Activated T-cell treated with anti-CD3 and anti-CD28 coated beads for 4 hours (primary cell): ENCODE results near the gene ZNF664.
A peak's percentile ranks its signal among the peaks of the same experiment; 100 is the strongest.

Experiments
- DNase-seq: peaks from one replicate; pipeline ENCODE4 v3.0.0-alpha.2; 2020

ZNF664 gene

DNA sequence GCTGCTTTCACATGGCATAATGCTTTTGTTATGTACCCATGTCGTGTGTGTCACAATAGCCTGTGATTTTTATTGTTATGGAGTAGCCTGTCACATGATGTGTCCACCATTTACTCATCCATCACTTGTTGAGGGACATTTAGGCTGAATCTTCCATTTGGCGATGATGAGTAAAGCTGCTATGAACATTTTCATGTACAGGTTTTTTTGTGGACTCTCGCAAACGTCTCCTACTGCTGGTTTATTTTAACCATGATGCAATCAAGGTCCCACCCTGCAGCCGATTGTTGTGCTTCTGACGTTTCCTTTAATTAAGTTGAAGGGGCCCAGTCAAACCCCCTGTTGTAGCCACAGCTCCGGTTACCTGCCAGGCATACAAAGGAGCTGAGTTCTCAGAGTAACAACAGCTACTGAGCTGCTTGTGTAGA is 63.2 kb downstream of the ZNF664 start:
- no peak for DNase-seq

DNA sequence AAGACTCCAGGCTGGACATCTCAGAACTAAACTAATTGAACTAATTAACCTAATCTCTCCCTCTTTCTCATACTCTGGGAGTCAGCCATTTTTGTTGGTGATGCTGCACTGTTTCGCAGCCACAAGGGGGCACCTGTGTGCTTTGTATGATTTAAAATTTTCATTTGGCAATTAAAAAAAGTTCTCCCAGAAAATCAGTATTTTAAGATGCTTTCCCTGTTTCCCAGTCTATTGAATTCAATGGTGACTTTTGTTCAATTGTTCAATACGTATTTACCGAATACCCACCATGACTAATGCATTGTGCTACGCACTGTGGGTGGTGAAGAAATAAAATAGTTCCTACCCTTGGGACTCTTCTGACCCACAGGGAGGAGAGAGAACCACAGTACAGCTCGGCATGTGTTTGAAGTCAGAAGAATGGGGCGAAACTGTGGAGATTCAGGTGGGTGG is 63.7 kb downstream of the ZNF664 start:
- DNase-seq = peak; percentile 28

DNA sequence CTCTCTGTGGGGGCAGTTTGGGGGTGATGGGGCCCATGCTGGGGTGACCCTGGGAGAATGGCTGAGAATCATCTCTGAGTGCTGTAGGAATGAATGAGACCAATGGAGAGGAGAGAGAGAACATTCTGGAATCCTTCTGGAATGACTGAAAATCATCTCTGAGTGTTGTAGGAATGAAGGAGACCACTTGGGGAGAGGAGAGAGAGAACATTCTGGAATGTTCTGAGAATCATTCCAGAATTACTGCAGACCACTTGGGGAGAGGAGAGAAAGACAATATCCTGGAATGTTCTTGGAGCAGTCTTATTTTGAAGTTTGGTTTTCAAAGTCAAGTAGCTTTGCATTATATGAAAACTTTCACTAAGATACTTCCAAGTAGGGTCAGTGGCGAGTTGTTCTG is 64.3 kb downstream of the ZNF664 start:
- no peak for DNase-seq

DNA sequence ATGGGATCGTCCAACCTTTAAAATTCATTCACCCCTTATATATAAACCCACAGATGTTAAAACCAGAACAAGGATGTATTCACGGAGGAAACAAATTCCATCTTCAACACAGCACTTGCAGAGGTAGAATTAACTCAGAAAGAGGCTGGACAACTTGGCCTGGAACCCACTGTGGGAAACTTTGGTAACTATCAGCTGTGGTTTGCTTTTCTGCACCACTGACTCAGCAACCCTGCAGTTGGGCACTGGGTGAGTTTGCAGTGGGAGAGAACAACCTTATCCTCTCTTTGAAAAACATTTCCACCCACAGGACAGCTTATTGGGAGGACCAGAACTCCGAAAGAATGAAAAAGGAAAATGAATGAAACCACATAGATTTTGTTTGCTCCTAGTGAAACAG is 66.3 kb downstream of the ZNF664 start:
- DNase-seq = no peak

DNA sequence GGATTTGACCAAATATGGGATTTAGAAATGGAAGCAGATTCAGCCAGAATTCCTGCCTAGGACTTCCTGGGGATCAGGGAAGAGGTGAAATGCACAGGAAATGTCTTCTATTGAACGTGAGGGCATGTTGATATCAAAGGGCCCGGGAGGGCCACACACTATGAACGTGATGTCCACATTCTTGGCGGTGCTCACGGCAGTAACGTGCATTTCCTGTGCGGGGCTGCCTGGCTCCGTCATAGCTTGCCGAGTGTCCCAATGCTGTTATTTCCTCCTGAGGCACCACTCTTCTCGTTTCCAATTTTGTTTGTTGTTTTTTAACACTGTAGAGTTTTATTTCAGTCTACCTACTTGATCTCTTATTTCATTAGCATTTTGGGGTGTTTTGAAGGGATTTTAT is 67.3 kb downstream of the ZNF664 start:
- no peak for DNase-seq

DNA sequence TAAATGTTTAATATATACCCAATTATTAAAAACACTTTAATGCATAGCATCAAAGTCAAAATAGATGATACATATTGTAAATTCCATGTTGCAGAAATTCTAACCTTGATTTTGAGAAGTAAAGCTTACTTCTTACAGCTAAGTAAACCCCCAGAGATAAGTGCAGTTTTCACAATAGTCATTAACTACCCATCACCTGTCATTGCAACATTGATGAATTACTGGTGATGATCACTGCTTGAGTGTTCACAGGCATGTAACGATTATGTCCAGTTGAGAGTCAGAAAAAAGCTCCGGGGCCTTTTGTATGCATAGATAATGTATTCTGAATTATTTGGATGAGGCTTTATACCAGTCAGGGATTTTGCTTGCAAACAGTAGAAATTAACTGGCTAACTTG is 67.7 kb downstream of the ZNF664 start:
- no peak for DNase-seq

DNA sequence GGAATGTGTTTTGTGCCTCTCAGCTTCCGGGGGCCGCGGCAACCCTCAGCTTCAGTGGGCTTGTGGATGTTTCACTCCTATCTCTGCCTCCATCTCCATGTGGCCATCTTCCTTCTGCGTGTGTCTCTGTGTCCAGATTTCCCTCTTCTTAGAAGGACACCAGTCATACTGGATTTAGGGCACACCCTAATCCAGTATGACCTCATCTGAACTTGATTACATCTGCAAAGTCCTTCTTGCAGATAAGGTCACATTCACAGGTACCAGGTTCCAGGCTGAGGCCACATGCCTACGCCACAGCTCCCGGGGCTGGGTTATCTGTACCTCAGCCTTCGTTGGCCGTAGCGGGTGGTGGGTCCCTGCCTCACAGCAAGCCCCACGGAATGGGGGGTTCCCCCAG is 68.9 kb downstream of the ZNF664 start:
- no peak for DNase-seq

DNA sequence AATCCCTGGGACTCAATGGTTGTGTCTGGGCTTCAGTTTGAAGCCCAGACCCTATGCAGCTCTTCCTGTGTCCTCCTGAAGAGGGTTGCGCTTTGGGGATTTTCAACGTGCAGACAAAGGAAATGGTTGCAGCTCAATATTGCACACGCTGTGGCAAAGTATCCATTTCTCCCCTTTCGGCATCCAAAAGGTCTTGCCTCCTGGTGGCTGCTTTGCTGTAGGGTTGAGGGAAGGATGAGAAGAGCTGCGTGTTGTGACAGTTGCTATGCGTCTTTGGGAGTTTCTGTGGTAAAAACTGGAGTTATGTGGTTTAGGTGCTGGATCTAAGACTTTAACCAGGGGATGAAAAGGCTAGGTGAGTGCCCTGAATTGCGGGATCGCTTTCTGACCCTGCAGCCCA is 71.0 kb downstream of the ZNF664 start:
- DNase-seq = no peak

DNA sequence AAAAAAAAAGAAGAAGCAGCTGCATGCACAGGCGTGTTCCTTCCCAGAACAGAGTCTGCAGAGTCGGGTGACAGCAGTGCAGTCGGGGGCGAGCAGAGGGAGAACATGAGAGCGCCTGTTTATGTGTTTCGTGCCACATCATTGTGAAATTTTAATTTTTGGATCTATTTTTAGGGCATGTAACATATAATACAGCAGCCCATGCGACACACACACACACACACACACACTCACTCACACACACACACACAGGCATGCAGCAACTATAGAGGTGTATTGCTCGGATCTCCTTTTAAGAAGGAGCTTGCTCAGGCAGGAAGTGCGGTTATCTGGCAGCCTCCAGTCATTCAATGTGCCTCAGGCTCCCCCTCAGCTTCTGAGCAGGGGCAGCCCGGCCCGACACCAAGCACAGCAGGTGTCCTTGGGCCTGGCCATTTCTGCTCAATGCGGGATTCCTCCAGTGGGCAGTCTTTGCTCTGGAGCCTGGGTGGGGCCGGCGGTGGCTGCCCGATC is 71.8 kb downstream of the ZNF664 start:
- DNase-seq = no peak

DNA sequence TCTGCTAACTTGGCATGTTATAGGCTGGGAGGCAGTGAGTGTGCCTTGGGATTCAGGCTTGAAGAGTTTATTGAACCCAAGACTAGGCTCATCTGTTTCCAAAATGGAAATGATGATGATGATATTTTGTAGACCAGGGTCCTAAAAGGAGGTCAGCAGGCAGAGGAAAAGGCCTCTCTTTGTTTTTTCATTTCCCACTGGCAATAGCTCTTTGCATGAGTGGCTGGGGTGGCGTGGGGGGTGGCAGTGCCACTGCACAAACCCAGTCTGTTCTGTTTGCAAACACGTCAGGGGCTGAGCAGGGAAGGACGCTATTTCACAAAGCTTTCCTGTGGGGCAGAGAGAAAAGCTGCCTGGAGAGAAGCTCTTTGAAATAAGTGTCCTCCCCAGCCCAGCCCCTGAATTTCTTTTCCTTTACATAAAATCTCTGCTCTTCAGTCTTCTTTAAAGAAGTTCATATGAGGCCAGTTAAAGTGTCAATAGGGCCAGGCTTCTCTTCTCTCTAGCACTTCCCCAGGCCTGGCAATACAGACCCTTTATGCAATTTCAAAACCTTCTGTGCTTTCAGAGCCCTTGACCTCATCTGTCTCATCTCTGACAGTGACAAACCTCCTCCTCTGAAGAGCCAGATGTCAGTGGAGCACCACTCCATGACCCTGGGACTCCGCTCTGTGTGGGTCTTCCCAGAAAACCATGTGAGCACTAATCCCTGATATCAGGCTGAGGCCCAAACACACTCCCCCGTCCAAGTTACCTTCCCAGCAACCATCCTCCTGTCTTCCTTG is 72.8 kb downstream of the ZNF664 start:
- DNase-seq = no peak

DNA sequence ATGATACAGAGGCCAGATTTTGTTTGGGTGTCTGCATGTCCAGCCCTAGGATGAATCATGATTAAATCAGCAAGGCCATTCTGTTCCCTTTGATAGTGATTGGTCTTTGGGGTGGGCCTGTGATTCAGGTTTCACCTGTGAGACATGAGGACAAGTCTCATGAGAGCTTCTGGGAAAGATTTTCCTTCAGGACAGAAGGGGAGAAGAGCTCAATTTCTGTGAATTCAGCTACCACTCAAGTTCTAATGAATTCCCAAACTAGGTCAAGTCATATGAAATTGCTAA is 73.4 kb downstream of the ZNF664 start:
- DNase-seq = no peak

DNA sequence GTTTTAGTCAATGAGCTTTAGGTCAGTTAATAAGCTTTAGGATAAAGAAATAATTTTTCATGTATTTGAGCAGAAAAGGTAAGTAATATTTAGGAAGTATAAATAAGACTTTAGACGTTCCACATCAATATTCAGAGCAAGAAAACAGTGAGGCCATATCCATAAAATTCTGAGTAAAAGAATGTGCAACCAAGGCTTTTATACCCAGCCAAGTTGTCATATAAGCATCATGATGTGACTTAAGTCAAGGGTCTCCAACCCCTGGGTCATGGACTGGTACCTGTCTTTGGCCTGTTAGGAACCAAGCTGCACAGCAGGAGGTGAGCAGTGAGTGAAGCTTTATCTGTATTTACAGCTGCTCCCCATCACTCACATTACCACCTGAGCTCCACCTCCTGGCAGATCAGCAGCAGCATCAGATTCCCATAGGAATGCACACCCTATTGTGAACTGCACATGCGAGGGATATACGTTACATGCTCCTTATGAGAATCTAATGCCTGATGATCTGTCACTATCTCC is 74.1 kb downstream of the ZNF664 start:
- DNase-seq = no peak

DNA sequence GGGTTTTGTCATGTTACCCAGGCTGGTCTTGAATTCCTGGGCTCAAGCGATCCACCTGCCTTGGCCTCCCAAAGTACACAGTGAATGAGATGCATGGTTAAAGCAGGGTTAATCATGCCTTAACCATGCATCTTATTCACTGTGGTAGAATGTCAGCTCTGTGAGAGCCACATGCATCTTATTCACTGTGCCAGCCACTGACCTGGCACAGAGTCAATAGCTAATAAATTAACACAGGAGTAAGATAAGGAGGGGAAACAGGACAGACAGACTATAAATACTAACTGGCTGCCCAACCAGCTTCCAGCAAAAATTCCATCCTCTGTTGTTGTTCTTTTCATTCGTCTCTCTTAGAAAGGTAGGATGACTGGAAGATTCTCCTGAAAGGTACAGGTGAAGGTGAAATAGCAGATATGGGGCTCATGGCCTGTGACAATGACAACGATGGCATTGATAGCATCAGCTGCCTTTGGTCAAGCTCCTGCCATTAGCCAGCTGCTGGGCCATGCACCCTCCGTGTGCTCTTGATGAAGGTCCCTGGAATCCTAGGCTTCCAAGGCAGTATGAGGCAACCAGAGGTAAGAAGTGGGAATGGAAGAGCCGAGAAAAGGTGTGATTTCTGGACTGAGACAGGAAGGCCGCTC is 76.6 kb downstream of the ZNF664 start:
- DNase-seq = no peak

DNA sequence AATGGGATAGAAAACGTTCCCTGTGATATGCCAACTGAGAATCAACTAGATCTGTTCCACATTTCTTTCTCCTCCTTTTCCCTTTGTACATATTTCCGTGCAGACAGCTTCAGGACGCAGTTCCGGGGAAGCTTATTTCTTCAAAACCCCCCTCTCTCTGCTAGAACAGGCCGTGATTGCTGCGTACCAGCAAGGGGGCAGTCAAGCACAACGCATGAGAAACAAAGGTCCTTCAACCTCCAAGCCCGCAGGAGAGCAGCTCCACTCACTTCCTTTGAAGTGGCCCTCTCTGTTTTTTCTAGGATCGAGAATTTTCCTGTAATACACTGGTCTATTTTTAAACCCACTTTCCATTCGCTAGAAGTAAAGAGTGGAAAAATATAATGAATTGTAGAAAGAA is 80.8 kb downstream of the ZNF664 start:
- DNase-seq = no peak

DNA sequence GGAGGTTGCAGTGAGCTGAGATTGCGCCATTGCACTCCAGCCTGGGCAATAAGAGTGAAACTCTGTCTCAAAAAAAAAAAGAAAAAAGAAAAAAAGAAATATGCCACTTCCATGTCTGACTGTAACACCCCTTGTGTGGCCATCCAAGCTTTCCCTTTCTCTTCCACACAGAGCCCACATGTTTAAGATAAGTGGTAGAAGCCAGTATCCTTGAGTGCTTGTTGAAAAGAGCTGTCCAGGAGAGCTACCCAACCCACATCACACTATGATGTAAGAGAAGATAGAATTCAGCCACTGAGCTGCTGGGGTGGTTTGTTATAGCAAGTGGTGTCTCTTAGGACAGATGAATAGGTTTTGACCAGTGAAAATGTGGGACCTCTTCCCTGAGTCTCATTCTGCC is 82.1 kb downstream of the ZNF664 start:
- DNase-seq = no peak

DNA sequence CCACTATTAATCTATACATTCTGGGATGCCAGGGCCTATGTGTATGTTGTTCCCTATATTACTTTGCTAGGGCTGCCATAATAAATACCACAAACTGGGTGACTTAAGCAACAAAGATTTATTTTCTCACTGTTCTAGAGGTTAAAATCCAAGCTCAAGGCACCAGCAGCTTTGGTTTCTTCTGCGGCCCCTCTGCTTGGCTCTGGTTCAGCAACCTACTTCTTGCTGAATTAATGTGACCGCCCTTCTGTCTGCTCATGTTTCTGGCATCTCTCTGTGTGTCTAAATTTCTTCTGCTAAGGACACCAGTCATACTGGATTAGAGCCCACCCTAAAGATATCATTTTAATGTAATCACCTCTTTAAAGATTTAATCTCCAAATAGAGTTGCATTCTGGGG is 84.7 kb downstream of the ZNF664 start:
- no peak for DNase-seq

DNA sequence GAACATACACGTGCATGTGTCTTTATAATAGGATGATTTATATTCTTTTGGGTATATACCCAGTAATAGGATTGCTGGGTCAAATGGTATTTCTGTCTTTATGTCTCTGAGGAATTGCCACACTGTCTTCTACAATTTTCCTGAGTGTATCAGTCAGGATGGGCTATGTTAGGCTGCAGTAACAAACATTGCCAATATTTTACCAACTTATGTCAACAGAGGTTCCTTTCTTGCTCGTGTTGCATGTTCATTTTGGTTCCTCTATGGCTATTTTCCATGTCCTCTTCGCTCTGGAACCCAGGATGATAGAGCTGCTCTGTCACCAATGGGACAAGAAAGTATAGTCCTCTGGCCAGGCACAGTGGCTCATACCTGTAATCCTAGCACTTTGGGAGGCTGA is 86.7 kb downstream of the ZNF664 start:
- DNase-seq = no peak
